ENCODE data around the gene IQCE.

GRCh38 chr7:2638224-2638991 is 79.6 kb downstream of the IQCE start:
- no peak for TF ChIP-seq POLR2A (IDR thresholded peaks at IDR 0.05; ENCODE audit: low read length)
- TF ChIP-seq GATA1 (IDR thresholded peaks at IDR 0.05; ENCODE audit: low read depth, low read length), result no peak

Measured in erythroblast (primary cell).